Calu3 (cell line): ENCODE measurements around the gene TMEM198. TPM values are rescaled to one million over a fixed set of nuclear protein-coding genes. Genes with fewer than 3 reads are reported as not detected.

Source experiments
- BruUV-seq: library from RNA; stranded (reverse); fragments of 400-500 nt; replicated peaks from 2 replicates; lab custom pipeline; 2021; lab: Mats Ljungman, UMichigan
- CTCF ChIA-PET: fragments of 300-600 bp; sonication (Branson Sonifier 250); formaldehyde crosslinking; loops from one replicate; lab custom pipeline; 2022; ENCODE audit warnings: antibody characterized with exemption; lab: Charles Lee
- DNase-seq: peaks from one replicate; pipeline ENCODE4 v3.0.0; 2022
- H3K27ac Mint-ChIP-seq: one replicate; pipeline ENCODE4 v1.8.0; 2022; ENCODE audit warnings: mixed read lengths; ENCODE audit not compliant: unreplicated experiment
- H3K27me3 Mint-ChIP-seq: one replicate; pipeline ENCODE4 v1.8.0; 2022; ENCODE audit warnings: mixed read lengths; ENCODE audit not compliant: unreplicated experiment
- H3K36me3 Mint-ChIP-seq: one replicate; pipeline ENCODE4 v1.8.0; 2022; ENCODE audit warnings: mild to moderate bottlenecking, moderate library complexity, mixed read lengths; ENCODE audit not compliant: insufficient read depth, unreplicated experiment
- H3K4me1 Mint-ChIP-seq: one replicate; pipeline ENCODE4 v1.8.0; 2022; ENCODE audit warnings: mild to moderate bottlenecking, low read depth, mixed read lengths; ENCODE audit not compliant: unreplicated experiment
- H3K4me3 Mint-ChIP-seq: one replicate; pipeline ENCODE4 v1.8.0; 2022; ENCODE audit warnings: mild to moderate bottlenecking, low read depth, moderate library complexity, mixed read lengths; ENCODE audit not compliant: unreplicated experiment
- H3K9me3 Mint-ChIP-seq: one replicate; pipeline ENCODE4 v1.8.0; 2022; ENCODE audit warnings: low read depth, mixed read lengths; ENCODE audit not compliant: unreplicated experiment
- intact Hi-C: fragments of 100-400 bp; cut with micrococcal nuclease; formaldehyde crosslinking; loops from one replicate; pipeline ENCODE4 v1.10.0; 2022; ENCODE audit not compliant: unreplicated experiment
- total RNA-seq: library from RNA; stranded (reverse); gene quantifications from 2 replicates; pipeline ENCODE4 v1.2.3, GENCODE V29; 2022
- TF ChIP-seq, protein P1 (sequence below): fragments of 200-600 bp; IDR thresholded peaks from one replicate; pipeline ENCODE4 v1.8.0; 2022; ENCODE audit warnings: antibody characterized with exemption; ENCODE audit not compliant: unreplicated experiment

Gene TMEM198
- total RNA-seq, 1 experiment from 2014 or later, result 5.9 TPM

DNA sequence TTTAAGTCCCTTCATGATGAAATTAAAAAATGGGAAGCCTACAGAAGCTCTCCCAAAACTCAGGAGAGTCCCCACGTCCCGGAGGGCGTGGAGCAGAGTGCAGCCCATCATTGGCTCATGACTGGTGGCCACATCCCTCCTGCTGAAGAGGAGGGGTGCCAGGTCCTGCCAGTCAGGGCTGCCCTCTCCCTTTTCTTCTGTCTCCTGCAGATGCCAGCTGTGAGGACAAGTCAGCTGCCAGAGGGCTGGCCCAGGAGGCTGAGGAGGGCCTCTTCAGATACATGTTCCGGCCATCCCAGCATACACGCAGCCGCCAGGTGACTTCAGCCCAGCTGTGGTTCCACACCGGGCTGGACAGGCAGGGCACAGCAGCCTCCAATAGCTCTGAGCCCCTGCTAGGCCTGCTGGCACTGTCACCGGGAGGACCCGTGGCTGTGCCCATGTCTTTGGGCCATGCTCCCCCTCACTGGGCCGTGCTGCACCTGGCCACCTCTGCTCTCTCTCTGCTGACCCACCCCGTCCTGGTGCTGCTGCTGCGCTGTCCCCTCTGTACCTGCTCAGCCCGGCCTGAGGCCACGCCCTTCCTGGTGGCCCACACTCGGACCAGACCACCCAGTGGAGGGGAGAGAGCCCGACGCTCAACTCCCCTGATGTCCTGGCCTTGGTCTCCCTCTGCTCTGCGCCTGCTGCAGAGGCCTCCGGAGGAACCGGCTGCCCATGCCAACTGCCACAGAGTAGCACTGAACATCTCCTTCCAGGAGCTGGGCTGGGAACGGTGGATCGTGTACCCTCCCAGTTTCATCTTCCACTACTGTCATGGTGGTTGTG is 30.9 kb downstream of the TMEM198 start:
- no peaks in the 10 kb centered on the region for H3K9me3 Mint-ChIP-seq

GRCh38 chr2:219575566-219576504 is 32.0 kb downstream of the TMEM198 start:
- no peak overlapping the region for H3K27ac Mint-ChIP-seq
- no peak overlapping the region for H3K4me3 Mint-ChIP-seq

More for the DNA sequence above, 30.9 kb downstream of the TMEM198 start:
- intact Hi-C loops, result no loop called here
- TF ChIP-seq, protein P1, sequence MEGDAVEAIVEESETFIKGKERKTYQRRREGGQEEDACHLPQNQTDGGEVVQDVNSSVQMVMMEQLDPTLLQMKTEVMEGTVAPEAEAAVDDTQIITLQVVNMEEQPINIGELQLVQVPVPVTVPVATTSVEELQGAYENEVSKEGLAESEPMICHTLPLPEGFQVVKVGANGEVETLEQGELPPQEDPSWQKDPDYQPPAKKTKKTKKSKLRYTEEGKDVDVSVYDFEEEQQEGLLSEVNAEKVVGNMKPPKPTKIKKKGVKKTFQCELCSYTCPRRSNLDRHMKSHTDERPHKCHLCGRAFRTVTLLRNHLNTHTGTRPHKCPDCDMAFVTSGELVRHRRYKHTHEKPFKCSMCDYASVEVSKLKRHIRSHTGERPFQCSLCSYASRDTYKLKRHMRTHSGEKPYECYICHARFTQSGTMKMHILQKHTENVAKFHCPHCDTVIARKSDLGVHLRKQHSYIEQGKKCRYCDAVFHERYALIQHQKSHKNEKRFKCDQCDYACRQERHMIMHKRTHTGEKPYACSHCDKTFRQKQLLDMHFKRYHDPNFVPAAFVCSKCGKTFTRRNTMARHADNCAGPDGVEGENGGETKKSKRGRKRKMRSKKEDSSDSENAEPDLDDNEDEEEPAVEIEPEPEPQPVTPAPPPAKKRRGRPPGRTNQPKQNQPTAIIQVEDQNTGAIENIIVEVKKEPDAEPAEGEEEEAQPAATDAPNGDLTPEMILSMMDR, result no peak
- no TSS peak for BruUV-seq
- Mint-ChIP-seq H3K4me3 (no peak overlapping the region), H3K36me3 (peaks cover 38% of the 10 kb centered on the region), H3K27ac (no peak overlapping the region), H3K27me3 (peaks cover 8% of the 10 kb centered on the region), H3K4me1 (peaks cover 21% of the 10 kb centered on the region)
- DNase-seq, result no peak
- CTCF ChIA-PET, result interaction anchor here (1.0 kb wide), 1 partner anchor 19 kb away, joined by 5 read pairs; no protein-coding TSS in a partner anchor

GRCh38 chr2:219576505-219577388 is 32.9 kb downstream of the TMEM198 start:
- Mint-ChIP-seq H3K27me3 (peaks cover 8% of the 10 kb centered on the region), H3K4me1 (peaks cover 17% of the 10 kb centered on the region), H3K27ac (no peak overlapping the region), H3K4me3 (peak overlapping the region; percentile 51), H3K36me3 (peaks cover 18% of the 10 kb centered on the region), H3K9me3 (no peaks in the 10 kb centered on the region)
- CTCF ChIA-PET, result interaction anchor here (1.2 kb wide), 1 partner anchor 20 kb away, joined by 4 read pairs; the partner anchor contains the start of gene STK11IP
- intact Hi-C loops, result loop anchor here (1.0 kb wide), 1 partner anchor 21 kb away; the partner anchor contains the start of gene STK11IP
- peak; percentile 83 for DNase-seq
- TF ChIP-seq, protein P1, result no peak
- no TSS peak for BruUV-seq

More at GRCh38 chr2:219575566-219576504, 32.0 kb downstream of the TMEM198 start:
- H3K9me3 Mint-ChIP-seq, result no peaks in the 10 kb centered on the region
- BruUV-seq, result no TSS peak
- H3K27me3 Mint-ChIP-seq, result peaks cover 8% of the 10 kb centered on the region
- TF ChIP-seq, protein P1, result no peak
- intact Hi-C loops, result no loop called here
- H3K36me3 Mint-ChIP-seq, result peaks cover 27% of the 10 kb centered on the region
- peaks cover 21% of the 10 kb centered on the region for H3K4me1 Mint-ChIP-seq
- CTCF ChIA-PET, result no interaction called here
- no peak for DNase-seq
